ENCODE results near the gene STRIP2. TPM values are rescaled to one million over a fixed set of nuclear protein-coding genes. Genes with fewer than 3 reads are reported as not detected.

The STRIP2 gene
- total RNA-seq, 1 experiment from 2014 or later = 9.9 TPM

DNA sequence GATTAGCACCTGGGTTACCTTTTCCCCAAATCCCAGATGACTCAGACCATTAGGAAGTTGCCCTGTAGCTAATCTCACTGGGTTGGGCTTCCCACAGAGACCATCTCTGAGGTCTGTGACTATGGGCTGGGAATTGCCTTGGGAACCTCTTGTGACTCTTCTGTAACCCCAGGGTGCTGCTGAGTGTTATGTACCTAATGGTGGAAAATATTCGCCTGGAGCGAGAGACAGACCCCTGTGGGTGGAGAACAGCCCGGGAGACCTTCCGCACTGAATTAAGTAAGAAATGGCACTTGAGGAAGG, 20.0 kb downstream of the STRIP2 start:
- Histone ChIP-seq H3K9ac (ENCODE audit: extremely low read depth, insufficient read length, low read length) (no peak overlapping the region), H4K8ac (replicated peaks; ENCODE audit: insufficient read length, low read depth, low read length) (no peak overlapping the region), H4K20me1 (ENCODE audit: control insufficient read depth, insufficient read depth, insufficient read length) (no peaks in the 10 kb centered on the region), H3K27me3 (ENCODE audit: insufficient read depth, low read length) (no peaks in the 10 kb centered on the region), H2BK12ac (ENCODE audit: insufficient read length, low read depth, low read length) (no peak overlapping the region), H2BK120ac (ENCODE audit: low read depth, low read length, poor library complexity, severe bottlenecking) (no peak overlapping the region), H2AFZ (ENCODE audit: low read length) (no peak overlapping the region), H3K27ac (ENCODE audit: insufficient read length, low read depth, low read length) (no peak overlapping the region), H3T11ph (ENCODE audit: low read length) (no peak overlapping the region), H2BK15ac (ENCODE audit: low read depth, low read length) (no peak overlapping the region), H3K23ac (ENCODE audit: insufficient read length, low read depth, low read length) (no peak overlapping the region), H3K4ac (ENCODE audit: low read depth, low read length) (no peak overlapping the region), H3K56ac (ENCODE audit: insufficient read length, low read depth, low read length) (no peak overlapping the region), H4K5ac (ENCODE audit: insufficient read length, low read depth, low read length) (no peak overlapping the region), H3K4me2 (ENCODE audit: insufficient read depth, insufficient read length, low read length) (no peak overlapping the region), H3K18ac (ENCODE audit: insufficient read length, low read depth, low read length) (no peak overlapping the region), H3K79me1 (ENCODE audit: insufficient read depth, low read depth, low read length, poor library complexity, severe bottlenecking) (no peaks in the 10 kb centered on the region), H2BK20ac (ENCODE audit: low read depth, low read length, poor library complexity, severe bottlenecking) (no peak overlapping the region), H2BK5ac (ENCODE audit: insufficient read length, low read length) (no peak overlapping the region), H3K9me3 (ENCODE audit: control insufficient read depth, low read depth, low read length) (no peaks in the 10 kb centered on the region), H3K79me2 (ENCODE audit: insufficient read depth, low read length) (no peaks in the 10 kb centered on the region), H4K91ac (ENCODE audit: insufficient read length, low read depth, low read length) (no peak overlapping the region), H3K4me1 (ENCODE audit: insufficient read depth, low read length) (no peaks in the 10 kb centered on the region), H2AK5ac (ENCODE audit: insufficient read length, low read length) (no peak overlapping the region), H3K23me2 (ENCODE audit: insufficient read length, low read depth, low read length, poor library complexity, severe bottlenecking) (peaks cover 3% of the 10 kb centered on the region), H3K14ac (ENCODE audit: insufficient read depth, low read length) (no peak overlapping the region)
- WGBS (ENCODE audit: extremely low coverage, insufficient read length, low lambda C conversion rate) = no CpG with 5 or more reads among the region's 4 CpGs
- no peaks in the 10 kb centered on the region for H3K4me1 Mint-ChIP-seq
- peak overlapping the region in 1 of 3 experiments; percentile 29; a peak in 1 of 7 replicates for H3K27ac Mint-ChIP-seq
- peak; percentile 28 for DNase-seq
- H3K36me3 Mint-ChIP-seq (ENCODE audit: insufficient read depth in 1 of 3, low read depth in 3 of 3) = peaks cover 12 to 47% (median 44%) of the 10 kb centered on the region in 3 experiments
- H3K9me3 Mint-ChIP-seq = peaks cover under 1% of the 10 kb centered on the region in 2 experiments; a peak in 1 of 5 replicates
- TF ChIP-seq, protein P1, sequence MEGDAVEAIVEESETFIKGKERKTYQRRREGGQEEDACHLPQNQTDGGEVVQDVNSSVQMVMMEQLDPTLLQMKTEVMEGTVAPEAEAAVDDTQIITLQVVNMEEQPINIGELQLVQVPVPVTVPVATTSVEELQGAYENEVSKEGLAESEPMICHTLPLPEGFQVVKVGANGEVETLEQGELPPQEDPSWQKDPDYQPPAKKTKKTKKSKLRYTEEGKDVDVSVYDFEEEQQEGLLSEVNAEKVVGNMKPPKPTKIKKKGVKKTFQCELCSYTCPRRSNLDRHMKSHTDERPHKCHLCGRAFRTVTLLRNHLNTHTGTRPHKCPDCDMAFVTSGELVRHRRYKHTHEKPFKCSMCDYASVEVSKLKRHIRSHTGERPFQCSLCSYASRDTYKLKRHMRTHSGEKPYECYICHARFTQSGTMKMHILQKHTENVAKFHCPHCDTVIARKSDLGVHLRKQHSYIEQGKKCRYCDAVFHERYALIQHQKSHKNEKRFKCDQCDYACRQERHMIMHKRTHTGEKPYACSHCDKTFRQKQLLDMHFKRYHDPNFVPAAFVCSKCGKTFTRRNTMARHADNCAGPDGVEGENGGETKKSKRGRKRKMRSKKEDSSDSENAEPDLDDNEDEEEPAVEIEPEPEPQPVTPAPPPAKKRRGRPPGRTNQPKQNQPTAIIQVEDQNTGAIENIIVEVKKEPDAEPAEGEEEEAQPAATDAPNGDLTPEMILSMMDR (conservative IDR thresholded peaks at IDR 0.05) = no peak
- no peaks in the 10 kb centered on the region for H3K27me3 Mint-ChIP-seq (ENCODE audit: low read depth)
- no peak overlapping the region for H3K4me3 Mint-ChIP-seq
